Stimulated activated CD4-positive, alpha-beta T cell treated with anti-CD3 and anti-CD28 coated beads, Interleukin-1b, Interleukin-23, amount 100 ng/mL, for 48 hours (primary cell): ENCODE measurements around the gene CHADL.
"Not testable (repeated sequence)": the region's sequence is repeated elsewhere in the genome, so short reads cannot be mapped to it uniquely, and the experiment has no call there.

ENCODE experiments used
- DNase-seq: peaks from one replicate; pipeline ENCODE4 v3.0.0-alpha.2; 2020

Gene CHADL

GRCh38 chr22:41226723-41227655 lies 13.7 kb downstream of the CHADL start:
- no peak for DNase-seq

GRCh38 chr22:41223535-41223934 lies 17.2 kb downstream of the CHADL start:
- no peak for DNase-seq

- no peak for DNase-seq
These were observed 17.8 kb downstream of the CHADL start for GRCh38 chr22:41222846-41223507.

- peak; percentile 49 for DNase-seq
These were observed 23.1 kb downstream of the CHADL start for GRCh38 chr22:41217553-41218157.

GRCh38 chr22:41216984-41217383 lies 23.7 kb downstream of the CHADL start:
- no peak for DNase-seq

GRCh38 chr22:41215926-41216325 lies 24.8 kb downstream of the CHADL start:
- no peak for DNase-seq

GRCh38 chr22:41215409-41215808 lies 25.3 kb downstream of the CHADL start:
- DNase-seq = no peak

- no peak for DNase-seq
These were observed 34.0 kb downstream of the CHADL start for GRCh38 chr22:41206719-41207118.

- peak; percentile 99 for DNase-seq
These were observed 35.5 kb downstream of the CHADL start, which contains the start of gene L3MBTL2 for GRCh38 chr22:41204992-41205900. L3MBTL2 (plus strand) TSS chr22:41205312; CDS start chr22:41205363, 51 bp downstream.

- no peak for DNase-seq
These were observed 36.7 kb downstream of the CHADL start for GRCh38 chr22:41204066-41204465.

- no peak for DNase-seq
These were observed 37.6 kb downstream of the CHADL start for GRCh38 chr22:41203118-41203517.

GRCh38 chr22:41201141-41201540 lies 39.6 kb downstream of the CHADL start:
- no peak for DNase-seq

- peak; percentile 61 for DNase-seq
These were observed 42.6 kb downstream of the CHADL start for GRCh38 chr22:41198027-41198580.

- DNase-seq = peak; percentile 72
These were observed 43.4 kb downstream of the CHADL start for GRCh38 chr22:41197038-41197972.

- DNase-seq = no peak
These were observed 46.9 kb downstream of the CHADL start for GRCh38 chr22:41193829-41194228.

- DNase-seq = no peak
These were observed 49.3 kb downstream of the CHADL start for GRCh38 chr22:41191467-41191866.

GRCh38 chr22:41184679-41185078 lies 56.1 kb downstream of the CHADL start:
- DNase-seq = no peak

GRCh38 chr22:41181349-41182241 lies 59.1 kb downstream of the CHADL start:
- no peak for DNase-seq

GRCh38 chr22:41180926-41181325 lies 59.8 kb downstream of the CHADL start:
- no peak for DNase-seq

GRCh38 chr22:41180362-41180761 lies 60.4 kb downstream of the CHADL start:
- not testable (repeated sequence) for DNase-seq
